Sciatic nerve (tissue), 2 donors: ENCODE data around the gene ACTBL2. TPM values are rescaled to one million over a fixed set of nuclear protein-coding genes. Genes with fewer than 3 reads are reported as not detected.
"Not testable (repeated sequence)": the region's sequence is repeated elsewhere in the genome, so short reads cannot be mapped to it uniquely, and the experiment has no call there.

Experiments used
- ATAC-seq: fragments of 200-7000 bp; cut with Tn5 transposase; one replicate; pipeline ENCODE4 v1.9.1; 2020; ENCODE audit warnings: mild to moderate bottlenecking, moderate library complexity
- DNase-seq: peaks from one replicate; pipeline ENCODE4 v3.0.0-alpha.2; 2020; ENCODE audit warnings: low spot score
- intact Hi-C: fragments of 100-400 bp; cut with DNase I; formaldehyde crosslinking; loops from one replicate; pipeline ENCODE4 v1.14.2; 2022
- total RNA-seq: library from RNA; stranded (reverse); fragmentation: NEBNext Ultra II Directional; extraction: Animal tissue kit (Norgen Biotek cat#: 25700); gene quantifications from one replicate; pipeline ENCODE4 v1.2.1, GENCODE V29; 2021
- donor health status: DM: no; HTN: no; CAD: no.
- donor health status: DM: no; HTN: no; CAD: no.

The ACTBL2 gene
- not detected for total RNA-seq

- DNase-seq (no peak), ATAC-seq (no peak)
- intact Hi-C loops, result no loop called here
Measured at GRCh38 chr5:57482671-57483106, at the start of gene ACTBL2. Gene ACTBL2, minus strand, starts transcription at chr5:57482811. Its CDS starts 104 bp downstream, at chr5:57482707.

GRCh38 chr5:57531333-57531732 lies 48.7 kb upstream of the ACTBL2 start:
- ATAC-seq, result no peak
- intact Hi-C loops, result no loop called here
- no peak for DNase-seq

GRCh38 chr5:57529864-57530263 lies 47.3 kb upstream of the ACTBL2 start:
- intact Hi-C loops, result no loop called here
- DNase-seq (no peak), ATAC-seq (no peak)

GRCh38 chr5:57527870-57528269 lies 45.3 kb upstream of the ACTBL2 start:
- ATAC-seq, result no peak
- intact Hi-C loops, result no loop called here
- DNase-seq, result no peak

GRCh38 chr5:57524348-57525060 lies 41.9 kb upstream of the ACTBL2 start:
- DNase-seq, result no peak
- ATAC-seq, result peak; percentile 48
- intact Hi-C loops, result no loop called here

GRCh38 chr5:57522477-57522876 lies 39.9 kb upstream of the ACTBL2 start:
- ATAC-seq, intact Hi-C loops, DNase-seq: not testable (repeated sequence)

GRCh38 chr5:57518415-57518814 lies 35.8 kb upstream of the ACTBL2 start:
- intact Hi-C loops, ATAC-seq, DNase-seq: not testable (repeated sequence)

- intact Hi-C loops, result no loop called here
- DNase-seq (no peak), ATAC-seq (no peak)
Measured at GRCh38 chr5:57517250-57517649, 34.6 kb upstream of the ACTBL2 start.

GRCh38 chr5:57513785-57514184 lies 31.2 kb upstream of the ACTBL2 start:
- DNase-seq, result no peak
- intact Hi-C loops, result no loop called here
- ATAC-seq, result no peak

GRCh38 chr5:57511321-57511720 lies 28.7 kb upstream of the ACTBL2 start:
- ATAC-seq (no peak), DNase-seq (no peak)
- intact Hi-C loops, result no loop called here

GRCh38 chr5:57509501-57510260 lies 27.1 kb upstream of the ACTBL2 start:
- no peak for ATAC-seq
- no peak for DNase-seq
- intact Hi-C loops, result no loop called here

GRCh38 chr5:57508211-57508610 lies 25.6 kb upstream of the ACTBL2 start:
- intact Hi-C loops, result no loop called here
- no peak for DNase-seq
- no peak for ATAC-seq

GRCh38 chr5:57505272-57506200 lies 22.9 kb upstream of the ACTBL2 start:
- ATAC-seq (no peak), DNase-seq (no peak)
- intact Hi-C loops, result no loop called here

GRCh38 chr5:57504357-57504756 lies 21.7 kb upstream of the ACTBL2 start:
- intact Hi-C loops, result no loop called here
- ATAC-seq, result no peak
- no peak for DNase-seq

- peak; percentile 48 for ATAC-seq
- no peak for DNase-seq
- intact Hi-C loops, result no loop called here
Measured at GRCh38 chr5:57503433-57503832, 20.8 kb upstream of the ACTBL2 start.

GRCh38 chr5:57501414-57502201 lies 19.0 kb upstream of the ACTBL2 start:
- DNase-seq (no peak), ATAC-seq (peak; percentile 60)
- intact Hi-C loops, result loop anchor here (2.0 kb wide), 1 partner anchor 955 kb away; no protein-coding TSS in a partner anchor

- DNase-seq, result no peak
- intact Hi-C loops, result loop anchor here (2.0 to 10.0 kb wide), 2 partner anchors 205 to 957 kb away; no protein-coding TSS in a partner anchor
- ATAC-seq, result peak; percentile 65
Measured at GRCh38 chr5:57499262-57500050, 16.8 kb upstream of the ACTBL2 start.

GRCh38 chr5:57497733-57498132 lies 15.1 kb upstream of the ACTBL2 start:
- intact Hi-C loops, result loop anchor here (10.0 kb wide), 1 partner anchor 203 kb away; no protein-coding TSS in a partner anchor
- ATAC-seq (no peak), DNase-seq (no peak)
